Gastroesophageal sphincter (tissue), 4 donors: Measurements from ENCODE around the gene SLCO3A1. TPM values are rescaled to one million over a fixed set of nuclear protein-coding genes. Genes with fewer than 3 reads are reported as not detected.

Source experiments
- ATAC-seq: fragments of 150-250 bp; one replicate; pipeline ENCODE4 v1.9.1; 2016; ENCODE audit warnings: mild to moderate bottlenecking, moderate library complexity
- H3K27ac ChIP-seq, 4 donors: fragments of 200-600 bp; sonication (generic) in 3 of 4; 1 replicate in 3 of 4; 2 replicates in 1 of 4; pipeline ENCODE4 v1.5.1; 2016 to 2019
- H3K27me3 ChIP-seq: fragments of 200-600 bp; sonication (generic); one replicate; pipeline ENCODE4 v1.5.1; 2019
- H3K36me3 ChIP-seq, 2 donors: fragments of 200-600 bp; sonication (generic); one replicate each; pipeline ENCODE4 v1.5.1; 2019; ENCODE audit warnings: control low read depth in 1 of 2
- H3K4me1 ChIP-seq, 3 donors: fragments of 200-600 bp; sonication (generic); 1 replicate in 2 of 3; 2 replicates in 1 of 3; pipeline ENCODE4 v1.5.1; 2016 to 2019; ENCODE audit warnings: control low read depth in 2 of 3
- H3K4me3 ChIP-seq, 2 donors: fragments of 200-600 bp; sonication (generic); one replicate each; pipeline ENCODE4 v1.5.1; 2019; ENCODE audit warnings: mild to moderate bottlenecking in 1 of 2, moderate library complexity in 1 of 2
- H3K9me3 ChIP-seq, 3 donors: fragments of 200-600 bp; sonication (generic); one replicate each; pipeline ENCODE4 v1.5.1; 2017 to 2019; ENCODE audit warnings: control low read depth in 2 of 3
- CTCF ChIP-seq, 4 experiments: fragments of 200-600 bp in 2 of 4; fragments of 450-650 bp in 2 of 4; sonication (generic) in 1 of 4; IDR thresholded peaks; one replicate each; pipeline ENCODE4 v1.5.1; 2017 to 2019; ENCODE audit warnings: antibody characterized with exemption in 4 of 4, mild to moderate bottlenecking in 2 of 4, moderate library complexity in 2 of 4
- EP300 ChIP-seq: sonication (generic); formaldehyde crosslinking; IDR thresholded peaks from one replicate; pipeline ENCODE4 v1.6.1; 2017; ENCODE audit warnings: antibody characterized with exemption, mild to moderate bottlenecking
- POLR2A ChIP-seq, 2 donors: fragments of 450-650 bp; IDR thresholded peaks; one replicate each; pipeline ENCODE4 v1.6.1; 2017; ENCODE audit warnings: antibody characterized with exemption in 2 of 2, mild to moderate bottlenecking in 2 of 2, moderate library complexity in 1 of 2
- POLR2AphosphoS5 ChIP-seq: sonication (generic); formaldehyde crosslinking; IDR thresholded peaks from one replicate; pipeline ENCODE4 v1.6.1; 2017; ENCODE audit warnings: antibody characterized with exemption
- WGBS, 2 donors: methylation state at CpG; one replicate each; pipeline ENCODE4 v1.1.5; 2018; ENCODE audit warnings: low coverage in 1 of 2; 5-methylcytosine and 5-hydroxymethylcytosine counted together
- total RNA-seq, 4 donors: library from RNA; depleted of rRNA; stranded (reverse); fragments of >200 nt; gene quantifications; one replicate each; pipeline ENCODE4 v1.1.0, GENCODE V29; 2016

SLCO3A1 gene
- total RNA-seq, 4 donors from 2014 or later = 10.1 to 14.4 (median 12.1) TPM

DNA sequence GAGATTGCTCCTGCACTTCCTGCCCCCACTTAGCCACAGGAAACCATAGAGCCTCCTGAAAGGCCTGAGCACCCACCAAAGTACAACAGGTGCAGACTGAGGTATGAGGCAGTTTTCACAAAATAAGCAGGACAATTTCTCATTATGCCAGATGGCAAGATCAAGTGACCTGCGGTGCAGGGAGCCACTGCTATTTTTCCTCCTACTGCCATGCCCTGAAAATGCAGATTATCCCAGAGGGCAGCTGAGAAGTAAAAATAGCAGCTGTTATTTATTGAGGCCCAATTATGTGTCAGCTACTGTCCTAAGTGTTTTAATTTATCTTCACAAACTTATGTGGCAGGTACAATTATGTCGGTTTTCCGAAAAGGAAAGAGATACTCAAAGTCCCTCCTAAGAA lies 330.6 kb downstream of the SLCO3A1 start:
- no peaks in the 10 kb centered on the region for H3K9me3 ChIP-seq
- no peaks in the 10 kb centered on the region for H3K36me3 ChIP-seq
- H3K27me3 ChIP-seq = no peaks in the 10 kb centered on the region
- TF ChIP-seq POLR2A (IDR thresholded peaks at IDR 0.05) = no peak
- no peak for TF ChIP-seq POLR2AphosphoS5
- TF ChIP-seq EP300 = no peak
- TF ChIP-seq CTCF (IDR thresholded peaks at IDR 0.05) = no peak
- H3K4me1 ChIP-seq = no peaks in the 10 kb centered on the region
- no peak overlapping the region for H3K27ac ChIP-seq
- ATAC-seq = no peak
- WGBS, 2 donors = 96 to 100% methylated on average over 2 to 3 of the region's 3 CpGs
- H3K4me3 ChIP-seq = no peak overlapping the region

GRCh38 chr15:92184679-92185230 lies 331.2 kb downstream of the SLCO3A1 start:
- H3K27me3 ChIP-seq = no peaks in the 10 kb centered on the region
- no peak for ATAC-seq
- no peaks in the 10 kb centered on the region for H3K9me3 ChIP-seq
- no peak overlapping the region for H3K4me3 ChIP-seq
- H3K36me3 ChIP-seq = no peaks in the 10 kb centered on the region
- TF ChIP-seq POLR2A (IDR thresholded peaks at IDR 0.05) (no peak), POLR2AphosphoS5 (no peak), EP300 (no peak), CTCF (IDR thresholded peaks at IDR 0.05) (no peak)
- no peaks in the 10 kb centered on the region for H3K4me1 ChIP-seq
- 85% methylated on average over 4 of the region's 8 CpGs; no CpG with 5 or more reads in 1 of the 2 donors for WGBS, 2 donors
- no peak overlapping the region for H3K27ac ChIP-seq

DNA sequence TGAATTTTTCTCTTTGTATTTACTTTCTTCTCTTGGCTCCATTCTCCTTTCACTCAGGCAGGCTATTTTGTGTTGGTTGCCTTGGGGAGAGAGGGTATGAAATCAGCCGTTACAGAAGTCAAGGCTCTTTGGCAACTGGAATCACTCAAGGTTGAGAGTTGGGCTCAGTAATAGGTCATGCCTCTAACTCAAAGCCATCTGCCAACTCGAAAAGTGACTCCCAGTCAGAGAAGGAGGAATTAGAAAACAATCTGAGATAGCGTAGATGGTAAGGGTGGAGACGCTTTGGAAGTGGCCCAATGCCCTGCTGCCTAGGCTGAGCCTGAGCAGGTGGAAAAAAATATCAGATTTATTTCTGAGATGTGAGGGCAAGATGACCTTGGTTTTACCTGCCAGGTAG lies 334.5 kb downstream of the SLCO3A1 start:
- Histone ChIP-seq H3K27ac (no peak overlapping the region), H3K4me1 (no peaks in the 10 kb centered on the region), H3K36me3 (no peaks in the 10 kb centered on the region), H3K4me3 (no peak overlapping the region), H3K9me3 (no peaks in the 10 kb centered on the region), H3K27me3 (no peaks in the 10 kb centered on the region)
- no peak for ATAC-seq
- 44 to 66% methylated on average over 3 to 4 of the region's 4 CpGs for WGBS, 2 donors
- TF ChIP-seq POLR2A (IDR thresholded peaks at IDR 0.05) (no peak), EP300 (no peak), CTCF (IDR thresholded peaks at IDR 0.05) (no peak), POLR2AphosphoS5 (no peak)

DNA sequence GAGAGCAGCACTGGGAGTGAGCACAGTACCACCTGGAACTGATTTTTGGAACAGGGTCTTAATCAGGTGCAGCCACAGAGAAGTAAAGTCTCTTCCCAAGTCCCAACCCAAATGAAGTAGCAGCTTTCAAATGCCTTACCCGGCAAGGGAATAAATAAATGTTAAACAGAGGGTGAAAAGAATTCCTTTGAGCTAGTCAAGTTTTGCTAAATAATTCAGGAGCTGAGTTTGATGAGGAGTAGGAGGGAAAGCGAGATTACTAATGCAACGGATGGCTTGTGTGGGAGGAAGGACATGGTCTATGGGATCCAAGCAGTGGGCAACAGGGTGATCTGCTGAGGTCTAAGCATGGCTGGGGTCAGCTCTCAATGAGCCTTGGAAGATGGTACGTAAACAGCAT lies 335.7 kb downstream of the SLCO3A1 start:
- TF ChIP-seq CTCF (IDR thresholded peaks at IDR 0.05) (no peak), POLR2A (IDR thresholded peaks at IDR 0.05) (no peak), EP300 (no peak), POLR2AphosphoS5 (no peak)
- WGBS, 2 donors = 66 to 78% methylated on average over 4 of the region's 4 CpGs
- Histone ChIP-seq H3K9me3 (no peaks in the 10 kb centered on the region), H3K4me3 (no peak overlapping the region), H3K27me3 (no peaks in the 10 kb centered on the region), H3K4me1 (no peaks in the 10 kb centered on the region), H3K27ac (no peak overlapping the region), H3K36me3 (no peaks in the 10 kb centered on the region)
- ATAC-seq = no peak

- Histone ChIP-seq H3K9me3 (no peaks in the 10 kb centered on the region), H3K4me3 (no peak overlapping the region), H3K27ac (no peak overlapping the region), H3K36me3 (no peaks in the 10 kb centered on the region), H3K27me3 (no peaks in the 10 kb centered on the region), H3K4me1 (no peaks in the 10 kb centered on the region)
- TF ChIP-seq EP300 = no peak
- TF ChIP-seq POLR2AphosphoS5 = no peak
- no peak for TF ChIP-seq CTCF (IDR thresholded peaks at IDR 0.05)
- TF ChIP-seq POLR2A (IDR thresholded peaks at IDR 0.05) = no peak
- ATAC-seq = no peak
- WGBS, 2 donors = 29 to 33% methylated on average over 2 of the region's 2 CpGs
Measured at GRCh38 chr15:92195241-92195640, 341.7 kb downstream of the SLCO3A1 start.
